RWPE2 (cell line): ENCODE data around the gene DSTN.

Experiments
- ATAC-seq: fragments of 200-7000 bp; cut with Tn5 transposase; 3 replicates; pipeline ENCODE4 v1.9.1; 2021; ENCODE audit warnings: low read depth
- DNase-seq: peaks from one replicate; pipeline ENCODE4 v3.0.0-alpha.2; 2020; ENCODE audit warnings: low spot score
- H3K27ac ChIP-seq: fragments of 450-650 bp; 2 replicates; pipeline ENCODE4 v1.5.1; 2017; ENCODE audit warnings: mild to moderate bottlenecking; ENCODE audit not compliant: poor library complexity, severe bottlenecking
- H3K27me3 ChIP-seq: fragments of 250-450 bp; sonication (Bioruptor Pico); 2 replicates; pipeline ENCODE4 v1.5.1; 2021; ENCODE audit warnings: mild to moderate bottlenecking, moderate library complexity; ENCODE audit not compliant: insufficient read depth, poor library complexity, severe bottlenecking
- H3K36me3 ChIP-seq: fragments of 250-450 bp; sonication (Bioruptor Pico); 2 replicates; pipeline ENCODE4 v1.5.1; 2020; ENCODE audit warnings: low read depth, mild to moderate bottlenecking, moderate library complexity
- H3K4me1 ChIP-seq: fragments of 250-450 bp; sonication (Bioruptor Pico); 2 replicates; pipeline ENCODE4 v1.5.1; 2021; ENCODE audit warnings: mild to moderate bottlenecking, moderate library complexity; ENCODE audit not compliant: insufficient read depth, poor library complexity, severe bottlenecking
- H3K4me3 ChIP-seq: fragments of 250-450 bp; sonication (Bioruptor Pico); 2 replicates; pipeline ENCODE4 v1.5.1; 2021; ENCODE audit warnings: mild to moderate bottlenecking, moderate library complexity; ENCODE audit not compliant: severe bottlenecking
- H3K9me3 ChIP-seq: fragments of 250-450 bp; sonication (Bioruptor Pico); 2 replicates; pipeline ENCODE4 v1.5.1; 2021; ENCODE audit warnings: mild to moderate bottlenecking, moderate library complexity; ENCODE audit not compliant: severe bottlenecking
- TF ChIP-seq, protein P1 (sequence below): fragments of 450-650 bp; IDR thresholded peaks from one replicate; pipeline ENCODE4 v1.5.1; 2017; ENCODE audit warnings: mild to moderate bottlenecking, moderate library complexity; ENCODE audit not compliant: poor library complexity, severe bottlenecking

DSTN gene

DNA sequence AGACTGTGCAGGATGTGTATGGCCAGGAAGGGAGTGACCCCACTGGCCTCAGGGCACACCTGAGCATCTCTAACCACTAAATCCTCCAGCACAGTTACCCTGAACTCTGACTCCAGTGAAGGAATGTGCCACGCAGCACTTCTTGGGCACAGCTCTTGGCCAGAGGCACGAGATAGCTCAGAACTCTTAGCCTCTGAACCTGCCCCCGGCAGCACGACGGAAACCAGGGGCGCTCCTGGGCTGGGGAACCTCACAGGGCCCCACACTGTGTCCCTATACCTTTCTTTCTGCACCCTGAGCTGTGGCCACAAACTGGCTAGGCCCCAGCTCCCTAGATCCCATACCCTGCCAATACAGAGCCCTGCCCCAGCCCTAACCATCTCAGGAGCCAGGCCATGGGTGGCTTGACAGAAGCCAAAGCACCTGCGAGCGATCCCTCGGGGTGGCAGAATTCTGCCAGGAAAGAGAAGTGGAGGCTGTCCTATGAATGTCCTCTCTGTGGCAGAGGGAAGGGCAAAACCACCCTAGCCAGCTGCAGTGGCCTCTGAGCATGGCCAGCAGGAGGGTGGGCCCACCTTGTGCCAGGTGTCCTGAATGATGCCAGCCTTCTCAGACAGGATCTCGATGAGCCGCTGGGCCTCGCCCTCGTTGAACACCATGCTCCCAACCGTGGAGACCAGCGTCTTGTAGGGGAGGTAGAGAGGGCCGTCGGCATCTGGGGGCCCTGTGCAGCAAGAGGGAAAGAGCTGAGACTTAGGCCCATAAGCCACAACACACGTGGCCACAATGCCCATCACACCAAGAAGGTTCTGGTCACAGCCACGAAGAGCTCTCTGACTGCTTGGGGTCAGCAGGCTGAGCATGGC is 72.8 kb downstream of the DSTN start:
- H3K4me3 ChIP-seq: no peak overlapping the region
- no peaks in the 10 kb centered on the region for H3K27me3 ChIP-seq
- no peak overlapping the region for H3K27ac ChIP-seq
- no peaks in the 10 kb centered on the region for H3K4me1 ChIP-seq
- peaks cover 66% of the 10 kb centered on the region for H3K36me3 ChIP-seq
- H3K9me3 ChIP-seq: no peaks in the 10 kb centered on the region
- no peak for DNase-seq
- no peak for ATAC-seq
- TF ChIP-seq, protein P1, sequence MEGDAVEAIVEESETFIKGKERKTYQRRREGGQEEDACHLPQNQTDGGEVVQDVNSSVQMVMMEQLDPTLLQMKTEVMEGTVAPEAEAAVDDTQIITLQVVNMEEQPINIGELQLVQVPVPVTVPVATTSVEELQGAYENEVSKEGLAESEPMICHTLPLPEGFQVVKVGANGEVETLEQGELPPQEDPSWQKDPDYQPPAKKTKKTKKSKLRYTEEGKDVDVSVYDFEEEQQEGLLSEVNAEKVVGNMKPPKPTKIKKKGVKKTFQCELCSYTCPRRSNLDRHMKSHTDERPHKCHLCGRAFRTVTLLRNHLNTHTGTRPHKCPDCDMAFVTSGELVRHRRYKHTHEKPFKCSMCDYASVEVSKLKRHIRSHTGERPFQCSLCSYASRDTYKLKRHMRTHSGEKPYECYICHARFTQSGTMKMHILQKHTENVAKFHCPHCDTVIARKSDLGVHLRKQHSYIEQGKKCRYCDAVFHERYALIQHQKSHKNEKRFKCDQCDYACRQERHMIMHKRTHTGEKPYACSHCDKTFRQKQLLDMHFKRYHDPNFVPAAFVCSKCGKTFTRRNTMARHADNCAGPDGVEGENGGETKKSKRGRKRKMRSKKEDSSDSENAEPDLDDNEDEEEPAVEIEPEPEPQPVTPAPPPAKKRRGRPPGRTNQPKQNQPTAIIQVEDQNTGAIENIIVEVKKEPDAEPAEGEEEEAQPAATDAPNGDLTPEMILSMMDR: no peak

DNA sequence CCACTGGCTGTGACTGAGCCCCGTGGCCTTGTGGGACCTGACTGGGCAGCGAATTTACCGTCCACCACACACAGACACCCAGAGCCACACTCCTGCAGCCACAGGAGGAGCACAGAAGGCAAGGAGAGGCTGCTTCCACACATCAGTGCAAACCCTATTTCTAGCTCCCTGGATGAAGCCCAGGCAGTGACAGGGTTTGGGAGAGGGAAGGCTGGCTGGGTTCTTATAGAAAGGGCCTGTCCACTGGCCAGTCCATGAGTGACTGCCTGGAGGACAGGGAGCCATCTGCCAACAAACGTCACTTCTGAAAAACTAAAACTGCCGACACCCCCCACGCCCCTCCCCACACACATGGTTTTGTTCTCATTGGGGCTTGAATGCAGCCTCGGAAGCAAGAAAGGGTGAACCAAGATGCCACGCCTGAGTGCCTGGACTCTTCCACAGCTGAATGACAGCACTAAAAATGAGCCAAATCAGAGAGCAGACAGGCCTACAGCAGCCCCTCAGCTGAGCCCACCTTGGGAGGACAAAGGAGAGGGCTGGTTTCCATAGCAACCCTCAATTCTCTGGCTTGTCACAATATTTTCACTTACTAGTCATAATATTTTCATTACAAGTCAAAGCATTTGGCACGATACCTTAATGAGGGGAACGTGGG is 73.8 kb downstream of the DSTN start:
- Histone ChIP-seq H3K4me1 (no peaks in the 10 kb centered on the region), H3K27me3 (no peaks in the 10 kb centered on the region), H3K9me3 (no peaks in the 10 kb centered on the region), H3K36me3 (peaks cover 61% of the 10 kb centered on the region), H3K27ac (no peak overlapping the region), H3K4me3 (no peak overlapping the region)
- ATAC-seq: no peak
- TF ChIP-seq, protein P1: no peak
- no peak for DNase-seq

DNA sequence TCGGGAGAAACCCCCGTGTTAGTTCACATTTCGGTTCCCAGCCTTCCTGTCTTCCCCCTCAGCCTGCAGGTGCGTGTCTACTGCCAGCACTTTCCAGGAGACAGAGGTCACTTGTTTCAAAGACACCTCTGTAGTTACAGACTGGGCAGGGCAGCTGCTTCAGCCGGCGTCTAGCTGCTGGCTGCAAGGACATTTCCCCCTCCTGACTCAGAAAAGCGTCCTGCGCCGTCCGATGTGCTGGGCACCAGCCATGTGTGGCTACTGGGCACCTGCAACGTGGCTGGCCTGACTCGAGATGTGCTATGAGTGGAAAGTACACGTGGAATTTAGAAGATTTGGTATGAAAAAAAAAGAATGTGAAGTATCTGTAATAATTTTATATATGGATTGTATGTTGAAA is 74.6 kb downstream of the DSTN start:
- DNase-seq (no peak), ATAC-seq (no peak)
- TF ChIP-seq, protein P1: no peak
- no peaks in the 10 kb centered on the region for H3K27me3 ChIP-seq
- no peak overlapping the region for H3K4me3 ChIP-seq
- no peaks in the 10 kb centered on the region for H3K9me3 ChIP-seq
- H3K27ac ChIP-seq: no peak overlapping the region
- H3K4me1 ChIP-seq: no peaks in the 10 kb centered on the region
- H3K36me3 ChIP-seq: peaks cover 60% of the 10 kb centered on the region

DNA sequence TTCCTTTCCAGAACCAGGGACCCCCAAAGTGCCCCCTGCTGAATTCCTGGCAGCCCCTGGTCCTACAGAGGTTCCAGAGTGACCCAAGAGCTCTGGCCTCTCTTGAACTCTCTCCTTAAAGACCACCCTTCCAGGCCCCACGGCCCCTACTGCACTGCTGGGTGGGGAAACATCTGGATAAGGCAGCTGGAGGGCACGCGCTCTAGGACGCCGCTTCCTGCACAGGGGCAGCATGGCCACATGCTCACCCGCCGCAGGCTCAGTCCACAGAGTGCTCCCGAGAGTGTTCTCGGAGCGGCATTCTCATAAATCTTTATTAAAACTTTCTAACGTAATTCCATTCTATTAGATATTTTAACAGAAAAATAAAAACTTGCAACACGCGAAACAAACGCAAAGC is 75.1 kb downstream of the DSTN start:
- Histone ChIP-seq H3K4me1 (no peaks in the 10 kb centered on the region), H3K27ac (no peak overlapping the region), H3K27me3 (no peaks in the 10 kb centered on the region), H3K9me3 (no peaks in the 10 kb centered on the region), H3K4me3 (no peak overlapping the region), H3K36me3 (peaks cover 61% of the 10 kb centered on the region)
- TF ChIP-seq, protein P1: no peak
- ATAC-seq (no peak), DNase-seq (peak; percentile 29)
